Osteocyte (in vitro differentiated cells): ENCODE results near the gene AXDND1. TPM values are rescaled to one million over a fixed set of nuclear protein-coding genes. Genes with fewer than 3 reads are reported as not detected.

Experiments
- DNase-seq: peaks from one replicate; pipeline ENCODE4 v3.0.0; 2021; ENCODE audit warnings: mixed read lengths; ENCODE audit not compliant: unreplicated experiment; ENCODE audit errors: extremely low spot score
- H3K27ac Mint-ChIP-seq: one replicate; pipeline ENCODE4 v1.8.0; 2021; ENCODE audit warnings: mild to moderate bottlenecking, mixed read lengths; ENCODE audit not compliant: unreplicated experiment
- H3K27me3 Mint-ChIP-seq: one replicate; pipeline ENCODE4 v1.8.0; 2021; ENCODE audit warnings: mixed read lengths; ENCODE audit not compliant: unreplicated experiment
- H3K36me3 Mint-ChIP-seq: one replicate; pipeline ENCODE4 v1.8.0; 2021; ENCODE audit warnings: mixed read lengths; ENCODE audit not compliant: unreplicated experiment
- H3K4me1 Mint-ChIP-seq: one replicate; pipeline ENCODE4 v1.8.0; 2021; ENCODE audit warnings: mixed read lengths; ENCODE audit not compliant: unreplicated experiment
- H3K4me3 Mint-ChIP-seq: one replicate; pipeline ENCODE4 v1.8.0; 2021; ENCODE audit warnings: mild to moderate bottlenecking, moderate library complexity, mixed read lengths; ENCODE audit not compliant: unreplicated experiment
- H3K9me3 Mint-ChIP-seq: one replicate; pipeline ENCODE4 v1.8.0; 2021; ENCODE audit warnings: mixed read lengths; ENCODE audit not compliant: unreplicated experiment
- total RNA-seq: library from RNA; stranded (reverse); gene quantifications from 2 replicates; pipeline ENCODE4 v1.2.1, GENCODE V29; 2021
- TF ChIP-seq, protein P1 (sequence below): fragments of 200-600 bp; sonication (generic); IDR thresholded peaks from 2 replicates; pipeline ENCODE4 v1.5.0; 2021; ENCODE audit warnings: antibody characterized with exemption, mild to moderate bottlenecking, moderate library complexity

Gene AXDND1
- total RNA-seq, 1 donor from 2014 or later: 0.70 TPM

- peak overlapping the region; percentile 81 for H3K4me3 Mint-ChIP-seq
- H3K27ac Mint-ChIP-seq: peak overlapping the region; percentile 99
- H3K27me3 Mint-ChIP-seq: peaks cover 3% of the 10 kb centered on the region
- peaks cover 9% of the 10 kb centered on the region for H3K4me1 Mint-ChIP-seq
- H3K9me3 Mint-ChIP-seq: no peaks in the 10 kb centered on the region
- TF ChIP-seq, protein P1, sequence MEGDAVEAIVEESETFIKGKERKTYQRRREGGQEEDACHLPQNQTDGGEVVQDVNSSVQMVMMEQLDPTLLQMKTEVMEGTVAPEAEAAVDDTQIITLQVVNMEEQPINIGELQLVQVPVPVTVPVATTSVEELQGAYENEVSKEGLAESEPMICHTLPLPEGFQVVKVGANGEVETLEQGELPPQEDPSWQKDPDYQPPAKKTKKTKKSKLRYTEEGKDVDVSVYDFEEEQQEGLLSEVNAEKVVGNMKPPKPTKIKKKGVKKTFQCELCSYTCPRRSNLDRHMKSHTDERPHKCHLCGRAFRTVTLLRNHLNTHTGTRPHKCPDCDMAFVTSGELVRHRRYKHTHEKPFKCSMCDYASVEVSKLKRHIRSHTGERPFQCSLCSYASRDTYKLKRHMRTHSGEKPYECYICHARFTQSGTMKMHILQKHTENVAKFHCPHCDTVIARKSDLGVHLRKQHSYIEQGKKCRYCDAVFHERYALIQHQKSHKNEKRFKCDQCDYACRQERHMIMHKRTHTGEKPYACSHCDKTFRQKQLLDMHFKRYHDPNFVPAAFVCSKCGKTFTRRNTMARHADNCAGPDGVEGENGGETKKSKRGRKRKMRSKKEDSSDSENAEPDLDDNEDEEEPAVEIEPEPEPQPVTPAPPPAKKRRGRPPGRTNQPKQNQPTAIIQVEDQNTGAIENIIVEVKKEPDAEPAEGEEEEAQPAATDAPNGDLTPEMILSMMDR: peak; percentile 7
- H3K36me3 Mint-ChIP-seq: no peaks in the 10 kb centered on the region
- no peak for DNase-seq
Measured at GRCh38 chr1:179366093-179366800, 476 bp downstream of the AXDND1 start.

DNA sequence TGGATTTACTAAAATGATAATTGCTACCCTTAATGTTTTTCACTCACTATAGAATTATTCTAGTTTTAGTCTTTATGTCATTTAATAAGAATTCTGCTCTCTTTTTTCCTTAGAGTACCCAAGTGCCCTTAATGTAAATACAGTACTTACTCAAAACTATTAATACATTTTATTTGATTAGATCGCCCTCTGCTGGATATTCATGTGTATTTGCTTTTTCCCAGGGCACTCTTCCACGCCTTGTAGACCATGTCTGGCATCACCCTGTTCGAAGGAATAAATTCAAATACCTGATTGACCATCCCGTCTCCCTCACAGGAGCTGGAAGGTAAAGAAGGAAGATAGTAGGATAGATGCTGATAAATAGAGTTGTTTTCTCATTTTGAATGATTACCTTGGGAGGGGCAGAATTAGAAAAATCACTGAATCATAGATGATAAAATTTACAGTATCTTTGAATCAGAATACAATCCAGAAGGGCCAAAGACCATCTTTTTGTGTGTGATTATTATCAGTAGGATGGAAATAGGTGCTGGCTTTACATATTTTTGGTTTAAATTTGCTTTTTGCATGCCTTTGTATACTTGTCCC is 4.1 kb downstream of the AXDND1 start:
- Mint-ChIP-seq H3K27me3 (peaks cover 17% of the 10 kb centered on the region), H3K9me3 (no peaks in the 10 kb centered on the region), H3K4me3 (no peak overlapping the region), H3K4me1 (peaks cover 9% of the 10 kb centered on the region), H3K36me3 (no peaks in the 10 kb centered on the region), H3K27ac (no peak overlapping the region)
- no peak for DNase-seq
- TF ChIP-seq, protein P1: peak; percentile 76

- no peaks in the 10 kb centered on the region for H3K4me1 Mint-ChIP-seq
- TF ChIP-seq, protein P1: no peak
- H3K27ac Mint-ChIP-seq: no peak overlapping the region
- no peaks in the 10 kb centered on the region for H3K36me3 Mint-ChIP-seq
- DNase-seq: no peak
- no peak overlapping the region for H3K4me3 Mint-ChIP-seq
- H3K27me3 Mint-ChIP-seq: peaks cover 17% of the 10 kb centered on the region
- no peaks in the 10 kb centered on the region for H3K9me3 Mint-ChIP-seq
Measured at GRCh38 chr1:179372160-179372559, 6.4 kb downstream of the AXDND1 start.

- TF ChIP-seq, protein P1: no peak
- Mint-ChIP-seq H3K27ac (no peak overlapping the region), H3K27me3 (peaks cover 14% of the 10 kb centered on the region), H3K4me3 (no peak overlapping the region), H3K9me3 (no peaks in the 10 kb centered on the region), H3K36me3 (no peaks in the 10 kb centered on the region), H3K4me1 (no peaks in the 10 kb centered on the region)
- no peak for DNase-seq
Measured at GRCh38 chr1:179376223-179376622, 10.5 kb downstream of the AXDND1 start.

DNA sequence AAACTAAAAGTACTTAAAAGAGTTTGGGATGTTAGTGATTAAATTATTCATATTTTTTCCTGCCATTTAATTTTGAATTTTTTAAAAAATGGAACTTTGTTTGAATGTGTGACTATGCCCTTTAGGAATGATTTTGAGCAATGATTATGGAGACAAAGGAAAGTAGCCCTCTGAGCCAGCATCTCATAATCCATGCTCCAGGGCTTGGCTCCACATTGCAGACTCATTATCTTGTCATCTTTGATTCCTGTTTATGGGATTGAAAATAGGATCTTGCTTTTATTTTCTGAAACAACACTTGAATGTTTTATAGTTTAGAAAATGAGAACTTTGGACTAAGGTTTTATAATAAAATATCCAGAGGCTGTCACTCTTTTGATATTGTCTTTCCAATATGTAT is 14.5 kb downstream of the AXDND1 start:
- Mint-ChIP-seq H3K36me3 (no peaks in the 10 kb centered on the region), H3K9me3 (no peaks in the 10 kb centered on the region), H3K27ac (no peak overlapping the region), H3K4me1 (no peaks in the 10 kb centered on the region), H3K27me3 (peaks cover 4% of the 10 kb centered on the region), H3K4me3 (no peak overlapping the region)
- TF ChIP-seq, protein P1: no peak
- DNase-seq: no peak
